ENCODE results near the gene FADD. TPM values are rescaled to one million over a fixed set of nuclear protein-coding genes. Genes with fewer than 3 reads are reported as not detected.
A peak's percentile ranks its signal among the peaks of the same experiment; 100 is the strongest.

The FADD gene
- total RNA-seq, 1 donor from 2014 or later: 32.7 TPM

DNA sequence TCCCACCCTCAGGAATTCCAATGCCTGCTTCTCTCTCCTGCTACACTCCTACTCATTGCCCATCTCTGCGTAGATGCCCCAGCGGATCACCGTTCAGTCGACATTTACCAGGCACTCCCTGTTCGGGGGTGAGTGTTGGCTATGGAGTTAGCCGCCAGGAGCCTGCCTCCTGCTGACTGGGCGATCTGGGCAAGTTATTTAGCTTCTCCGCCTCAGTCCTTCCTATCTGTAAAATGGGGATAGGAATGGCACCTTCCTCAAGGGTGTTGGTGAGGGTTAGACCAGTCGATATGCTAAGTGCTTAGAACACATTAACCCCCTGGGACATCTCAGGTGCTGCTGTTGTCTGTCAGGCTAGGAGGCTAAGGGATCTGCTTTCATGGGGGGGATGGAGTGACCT lies 30.9 kb downstream of the FADD start:
- no peak for DNase-seq (ENCODE audit: low spot score)

DNA sequence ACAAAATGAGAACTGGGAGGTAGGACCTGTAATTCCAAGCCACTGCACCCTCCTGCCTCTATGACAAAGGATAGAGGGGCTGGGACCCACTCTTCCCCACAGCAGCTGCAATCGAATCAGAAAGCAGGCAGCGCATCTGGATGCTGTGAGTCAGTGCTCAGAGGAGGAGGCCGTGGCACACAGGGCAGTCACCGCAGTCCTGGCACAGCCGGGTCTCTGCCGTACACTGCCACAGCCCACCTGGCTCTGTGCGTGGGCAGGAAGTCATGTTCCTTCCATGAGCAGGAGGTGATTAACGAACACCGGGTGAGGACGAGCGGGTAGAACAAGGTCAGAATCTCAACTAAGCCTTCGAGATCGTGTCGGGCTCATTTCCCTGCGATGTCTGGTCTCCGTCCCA lies 37.2 kb downstream of the FADD start:
- no peak for DNase-seq (ENCODE audit: low spot score)

GRCh38 chr11:70241709-70242108 lies 38.6 kb downstream of the FADD start:
- no peak for DNase-seq (ENCODE audit: low spot score)

DNA sequence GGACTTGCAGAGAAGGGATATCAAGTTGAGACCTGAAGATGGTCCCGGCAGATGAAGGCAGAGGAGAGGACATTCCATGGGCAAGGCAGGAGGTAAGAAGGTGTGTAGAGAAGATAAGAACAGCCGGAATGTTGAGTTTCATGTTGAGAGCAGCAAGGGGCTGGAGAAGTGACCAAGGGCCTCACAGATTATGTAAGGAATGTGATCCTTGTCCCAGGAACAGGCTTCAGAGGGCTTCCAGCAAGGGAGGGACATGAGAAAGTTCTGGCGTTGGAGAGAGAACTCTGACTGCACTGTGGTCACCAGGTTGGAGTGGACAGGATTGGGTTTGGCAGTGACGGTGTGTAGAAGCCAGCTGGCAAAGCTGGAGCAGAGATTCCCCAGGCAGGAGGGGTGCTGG lies 39.8 kb downstream of the FADD start:
- DNase-seq (ENCODE audit: low spot score): no peak

- no peak for DNase-seq (ENCODE audit: low spot score)
Observed at GRCh38 chr11:70243912-70244652, 41.0 kb downstream of the FADD start.

DNA sequence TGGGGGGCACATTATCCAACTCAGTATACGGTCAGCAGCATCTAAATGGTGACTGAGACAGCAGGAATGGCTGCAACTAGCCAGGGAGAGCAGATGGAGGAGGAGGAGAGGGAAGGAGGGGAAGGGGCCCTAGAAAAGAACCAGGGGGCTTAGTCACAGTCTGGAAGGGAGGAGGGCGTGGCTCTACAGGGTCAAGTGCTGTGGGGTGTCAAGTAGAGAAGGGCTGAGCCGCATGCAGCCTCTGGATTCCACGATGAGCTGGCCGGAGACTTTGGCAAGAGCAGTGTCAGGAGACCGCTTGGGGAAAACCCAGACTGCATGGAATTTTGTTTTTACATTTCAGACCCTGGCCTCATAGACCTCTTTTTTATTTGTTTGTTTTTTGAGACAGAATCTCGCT lies 41.6 kb downstream of the FADD start:
- no peak for DNase-seq (ENCODE audit: low spot score)

DNA sequence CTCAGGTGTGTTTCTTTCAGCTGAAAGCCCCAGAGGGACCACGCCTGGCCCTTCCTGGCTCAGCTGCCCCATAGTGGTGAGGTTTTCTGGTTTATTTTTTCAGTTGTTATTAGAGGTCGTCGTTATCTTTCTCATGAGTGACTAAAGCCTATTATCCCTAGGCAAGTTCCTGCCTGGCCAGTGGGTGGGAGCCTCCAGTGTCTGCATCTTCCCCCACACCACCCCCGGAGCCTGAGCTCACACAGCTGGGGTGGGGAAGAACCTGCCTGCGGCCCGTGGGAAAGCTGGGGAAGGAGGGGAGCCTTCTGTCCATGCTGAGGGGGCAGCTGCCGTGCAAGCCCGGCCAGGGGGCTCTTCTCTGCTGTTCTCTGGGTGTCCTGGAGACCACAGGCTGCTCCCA lies 43.1 kb downstream of the FADD start:
- no peak for DNase-seq (ENCODE audit: low spot score)

DNA sequence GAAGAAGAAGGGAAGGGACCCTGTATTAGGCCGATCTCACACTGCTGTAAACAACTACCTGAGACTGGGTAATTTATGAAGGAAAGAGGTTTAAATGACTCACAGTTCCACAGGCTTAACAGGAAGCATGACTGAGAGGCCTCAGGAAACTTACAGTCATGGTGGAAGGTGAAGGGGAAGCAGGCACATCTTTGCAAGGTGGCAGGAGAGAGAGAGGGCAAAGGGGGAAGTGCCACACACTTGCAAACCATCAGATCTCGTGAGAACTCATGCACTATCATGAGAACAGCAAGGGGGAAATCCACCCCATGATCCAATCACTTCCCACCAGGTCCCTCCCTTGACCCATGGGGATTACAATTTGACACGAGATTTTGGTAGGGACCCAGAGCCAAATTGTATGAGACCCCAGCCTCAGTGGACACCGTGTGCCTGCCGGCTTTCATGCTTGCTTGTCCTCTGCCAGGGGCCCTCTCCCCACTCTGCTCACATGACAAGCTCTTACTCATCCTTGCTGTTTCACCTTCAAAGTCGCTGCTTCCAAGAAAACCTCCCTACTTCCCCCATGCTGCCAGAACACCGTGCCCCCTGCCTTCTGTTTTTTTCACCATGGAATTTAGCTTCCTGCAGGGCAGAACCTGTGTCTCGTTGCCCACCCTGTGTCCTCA lies 44.1 kb downstream of the FADD start:
- DNase-seq (ENCODE audit: low spot score): no peak

DNA sequence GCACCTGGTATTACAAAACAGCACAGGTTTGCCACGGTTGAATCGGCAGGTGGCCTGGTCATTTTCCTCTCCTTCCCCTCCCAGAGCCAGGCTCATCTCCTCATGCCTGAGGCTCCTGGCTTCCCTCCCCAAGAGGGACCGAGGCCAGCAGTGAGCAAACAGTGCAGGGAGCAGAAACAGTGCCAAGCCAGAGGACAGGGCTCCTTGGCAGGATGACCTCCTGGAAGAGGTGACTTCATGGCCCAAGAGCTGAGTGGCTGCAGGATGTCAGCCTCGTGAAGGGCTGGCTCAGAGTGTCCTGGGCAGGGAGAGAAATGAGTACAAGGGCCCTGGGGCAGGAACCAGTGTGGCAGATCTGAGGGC lies 44.6 kb downstream of the FADD start:
- peak; percentile 29 for DNase-seq (ENCODE audit: low spot score)

DNA sequence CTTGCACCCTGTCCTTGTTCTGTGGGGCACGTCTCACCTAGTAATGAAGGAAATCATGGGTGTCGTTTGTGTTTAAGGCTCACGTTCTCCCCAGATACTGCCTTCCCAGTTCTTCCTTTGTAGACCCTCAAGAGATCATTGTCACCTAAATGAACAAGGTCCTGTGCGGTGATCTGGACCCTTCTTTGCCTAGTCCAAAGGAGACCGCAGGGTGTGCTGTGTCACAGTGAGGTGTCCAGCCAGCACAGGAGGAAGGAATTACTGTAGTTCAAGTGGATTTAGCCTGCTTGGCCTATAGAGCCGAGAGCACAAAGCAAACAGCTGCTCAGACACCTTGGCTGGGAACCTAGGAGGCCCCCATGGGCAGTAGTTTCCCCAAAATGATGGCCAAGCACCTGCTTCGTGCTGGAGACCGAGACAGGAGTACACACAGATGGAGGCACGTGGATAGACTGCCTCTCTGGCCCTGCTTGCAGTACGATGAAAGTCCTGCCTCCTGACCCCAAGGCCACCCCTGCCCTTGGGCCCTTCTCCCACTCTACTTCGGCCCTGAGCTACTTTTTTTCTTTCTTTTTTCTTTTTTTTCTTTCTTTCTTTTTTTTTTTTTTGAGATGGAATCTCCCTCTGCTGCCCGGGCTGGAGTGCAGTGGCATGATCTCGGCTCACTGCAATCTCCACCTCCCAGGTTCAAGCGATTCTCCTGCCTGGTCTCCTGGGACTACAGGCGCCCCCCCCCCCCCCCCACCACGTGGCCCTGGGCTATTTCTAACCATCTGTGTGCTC lies 48.0 kb downstream of the FADD start:
- DNase-seq (ENCODE audit: low spot score): no peak

DNA sequence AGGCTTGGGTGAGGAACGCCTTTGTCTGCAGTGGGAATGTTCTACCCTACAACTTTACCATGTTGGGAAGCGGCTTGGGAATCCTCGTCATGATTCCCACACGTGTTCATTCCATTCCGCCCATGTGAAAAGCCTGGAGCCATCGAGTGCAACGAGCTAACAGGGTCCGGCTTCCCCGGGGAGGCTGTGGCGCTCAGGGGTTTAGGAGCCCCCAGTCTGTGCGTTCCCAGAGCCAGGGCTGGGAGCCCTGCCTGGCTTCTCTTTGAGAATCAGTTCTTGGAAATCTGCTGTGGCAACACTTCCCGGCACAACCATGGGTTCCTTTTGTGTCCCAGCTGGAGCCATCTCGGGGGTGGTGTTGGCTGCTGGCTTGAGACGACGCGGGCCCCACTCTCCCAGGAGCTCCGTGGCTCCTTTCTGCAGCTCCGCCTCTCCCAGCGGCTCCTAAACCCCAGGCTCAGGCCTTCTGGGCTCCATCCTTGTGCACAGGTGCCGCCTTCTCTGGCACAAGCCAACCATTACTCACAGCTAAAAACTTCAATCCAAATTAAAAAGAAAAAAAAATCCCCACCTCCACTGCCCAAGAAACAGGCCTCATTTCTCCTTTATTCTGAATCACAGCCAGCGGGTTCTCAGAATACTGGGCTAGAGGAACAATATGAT lies 48.7 kb downstream of the FADD start:
- no peak for DNase-seq (ENCODE audit: low spot score)

DNA sequence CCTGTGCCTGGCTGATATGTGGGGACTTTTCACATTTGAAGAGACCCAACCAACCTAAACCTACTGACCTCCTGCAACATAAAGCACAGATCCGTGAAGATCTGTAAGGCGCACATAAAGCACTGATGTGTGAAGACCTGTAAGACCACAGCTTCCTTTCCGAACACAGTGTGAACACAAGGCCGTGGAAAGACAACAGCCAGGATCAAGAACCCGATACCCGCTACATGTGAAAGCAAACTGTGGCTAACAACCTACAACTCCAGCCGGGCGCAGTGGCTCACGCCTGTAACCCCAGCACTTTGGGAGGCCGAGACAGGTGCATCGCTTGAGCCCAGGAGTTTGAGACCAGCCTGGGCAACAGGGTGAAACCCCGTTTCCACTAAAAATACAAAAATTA lies 49.7 kb downstream of the FADD start:
- no peak for DNase-seq (ENCODE audit: low spot score)

DNA sequence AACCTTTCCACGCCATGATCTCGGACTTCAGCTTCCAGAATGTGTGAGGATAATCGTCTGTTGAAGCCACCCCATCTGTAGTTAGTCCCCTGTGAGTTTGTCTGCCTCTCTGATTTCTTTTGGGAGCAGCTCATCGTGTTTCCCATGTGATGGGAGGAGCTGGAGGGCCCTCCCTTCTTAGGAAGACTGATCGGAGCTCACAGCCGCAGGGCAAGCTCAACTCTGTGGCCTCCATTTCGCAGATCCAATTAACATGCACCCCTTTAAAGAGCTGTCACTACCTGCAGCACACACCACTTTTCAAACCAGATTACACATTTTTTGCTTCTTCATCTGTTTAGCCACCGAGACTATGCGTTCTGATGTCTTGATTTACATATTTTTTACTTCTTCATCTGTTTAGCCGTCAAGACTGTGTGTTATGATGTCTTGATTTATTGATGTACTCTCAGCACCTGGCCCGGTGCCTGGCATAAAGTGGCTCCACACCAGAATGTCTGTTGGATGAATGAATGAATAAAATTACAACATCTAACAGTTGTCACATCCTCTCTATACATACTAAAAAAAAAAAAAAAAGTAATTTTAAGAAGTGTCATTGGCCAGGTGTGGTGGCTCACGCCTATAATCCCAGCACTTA lies 52.5 kb downstream of the FADD start:
- no peak for DNase-seq (ENCODE audit: low spot score)

Other genes with a start within 250 kb of the FADD start
- gene ANO1, start 125.0 kb upstream of the FADD start, total RNA-seq: 228 TPM
- gene PPFIA1, start 67.4 kb downstream of the FADD start, total RNA-seq: 48.1 TPM
- 387 TPM for gene CTTN, start 195.2 kb downstream of the FADD start, total RNA-seq

Data from mucosa of gallbladder (tissue), 1 donor.